GM12874 (cell line): ENCODE results near the gene VPS45.

Experiments
- TF ChIP-seq, protein P1 (sequence below): IDR thresholded peaks from 2 replicates; pipeline ENCODE4 v1.5.1; 2011; ENCODE audit warnings: low read depth, mild to moderate bottlenecking, control low read depth, low read length, moderate library complexity; ENCODE audit not compliant: insufficient read depth

Gene VPS45

GRCh38 chr1:150146849-150147542, 79.4 kb downstream of the VPS45 start:
- TF ChIP-seq, protein P1, sequence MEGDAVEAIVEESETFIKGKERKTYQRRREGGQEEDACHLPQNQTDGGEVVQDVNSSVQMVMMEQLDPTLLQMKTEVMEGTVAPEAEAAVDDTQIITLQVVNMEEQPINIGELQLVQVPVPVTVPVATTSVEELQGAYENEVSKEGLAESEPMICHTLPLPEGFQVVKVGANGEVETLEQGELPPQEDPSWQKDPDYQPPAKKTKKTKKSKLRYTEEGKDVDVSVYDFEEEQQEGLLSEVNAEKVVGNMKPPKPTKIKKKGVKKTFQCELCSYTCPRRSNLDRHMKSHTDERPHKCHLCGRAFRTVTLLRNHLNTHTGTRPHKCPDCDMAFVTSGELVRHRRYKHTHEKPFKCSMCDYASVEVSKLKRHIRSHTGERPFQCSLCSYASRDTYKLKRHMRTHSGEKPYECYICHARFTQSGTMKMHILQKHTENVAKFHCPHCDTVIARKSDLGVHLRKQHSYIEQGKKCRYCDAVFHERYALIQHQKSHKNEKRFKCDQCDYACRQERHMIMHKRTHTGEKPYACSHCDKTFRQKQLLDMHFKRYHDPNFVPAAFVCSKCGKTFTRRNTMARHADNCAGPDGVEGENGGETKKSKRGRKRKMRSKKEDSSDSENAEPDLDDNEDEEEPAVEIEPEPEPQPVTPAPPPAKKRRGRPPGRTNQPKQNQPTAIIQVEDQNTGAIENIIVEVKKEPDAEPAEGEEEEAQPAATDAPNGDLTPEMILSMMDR, result no peak

GRCh38 chr1:150148837-150149270, 81.3 kb downstream of the VPS45 start:
- TF ChIP-seq, protein P1, result no peak

DNA sequence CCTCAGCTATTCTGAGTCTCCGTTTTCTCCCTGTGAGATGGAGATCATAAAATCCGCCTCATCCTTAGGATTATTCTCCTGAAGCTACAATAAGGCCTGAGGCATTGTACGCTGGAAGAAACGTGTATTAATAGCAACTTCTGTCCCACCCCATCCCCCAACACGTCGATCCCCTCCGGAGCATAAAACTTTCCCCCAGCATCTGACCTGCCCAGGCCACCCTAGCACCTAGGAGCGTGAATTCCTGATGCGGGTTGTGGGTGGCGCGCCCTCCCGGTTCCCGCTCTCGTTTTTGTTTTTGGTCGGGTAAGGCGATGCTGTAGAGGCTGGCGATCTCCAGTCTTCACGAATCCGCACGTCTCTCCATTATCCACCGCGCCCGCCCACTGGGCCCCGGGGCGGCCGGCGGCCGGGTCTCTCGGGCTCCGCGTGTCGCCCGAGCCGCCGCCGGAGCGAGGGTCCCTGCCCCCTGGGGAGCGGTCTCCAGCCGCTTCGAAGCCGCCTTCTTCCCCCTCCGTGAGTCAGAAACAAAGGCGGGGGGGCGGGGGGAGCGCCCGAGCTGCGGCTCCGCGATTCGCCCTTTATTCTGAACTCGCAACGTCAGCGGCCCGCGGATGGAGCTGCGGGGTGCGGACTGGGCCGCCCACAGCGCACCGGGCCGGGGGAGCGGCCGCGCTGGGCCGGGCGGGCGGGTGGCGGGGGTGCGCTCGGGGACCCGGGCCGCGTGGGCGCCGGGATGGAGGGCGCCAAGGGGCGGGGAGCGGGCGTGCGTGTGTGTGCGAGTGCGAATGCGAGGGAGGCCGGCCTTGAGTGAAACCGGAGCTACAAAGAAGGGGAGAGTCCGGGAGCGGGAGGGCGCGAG, 81.9 kb downstream of the VPS45 start, which contains the start of gene PLEKHO1:
PLEKHO1 (plus strand) TSS at position 646 of the 862 bp plus-strand sequence. CDS start 342 bp downstream, outside the sequence.
- TF ChIP-seq, protein P1, result no peak

DNA sequence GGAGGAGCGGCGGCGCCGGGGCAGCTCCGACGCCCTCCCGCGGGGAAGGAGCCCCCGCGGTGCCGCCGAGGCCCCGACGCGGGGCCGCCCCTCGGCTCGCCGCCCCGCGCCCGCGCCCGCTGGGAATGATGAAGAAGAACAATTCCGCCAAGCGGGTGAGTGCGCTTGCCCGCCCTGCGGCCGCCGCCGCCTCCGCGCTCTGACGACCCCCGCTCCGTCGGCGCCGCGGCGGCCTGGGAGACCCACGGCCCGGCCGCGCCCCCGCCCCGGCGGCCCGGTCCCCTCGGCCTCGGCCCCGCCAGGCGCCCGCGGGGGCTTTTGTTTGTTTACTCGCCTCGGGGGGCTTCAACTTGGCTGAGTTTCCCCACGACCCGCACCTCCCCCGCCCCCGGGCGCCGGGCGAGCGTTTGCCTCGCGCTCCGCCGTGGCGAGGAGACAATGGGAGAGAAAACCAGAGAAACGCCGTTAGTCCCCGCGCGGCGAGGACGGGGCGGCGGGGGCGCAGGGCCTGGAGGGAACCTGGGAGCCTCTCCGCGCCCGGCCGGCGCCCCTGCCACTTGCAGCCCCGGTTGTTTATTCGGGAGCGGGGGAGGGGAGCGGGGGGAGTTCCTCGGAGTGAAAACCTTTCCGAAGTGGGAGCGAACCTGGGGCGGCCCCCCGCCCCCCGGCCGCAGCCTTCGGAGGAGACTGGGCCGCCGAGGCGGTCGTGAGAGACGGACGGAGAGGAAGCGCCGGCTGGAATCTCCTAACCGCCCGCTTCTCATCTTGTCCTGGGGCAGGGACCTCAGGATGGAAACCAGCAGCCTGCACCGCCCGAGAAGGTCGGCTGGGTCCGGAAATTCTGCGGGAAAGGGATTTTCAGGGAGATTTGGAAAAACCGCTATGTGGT, 82.8 kb downstream of the VPS45 start:
- TF ChIP-seq, protein P1, result no peak

- TF ChIP-seq, protein P1, result no peak
These were observed 84.0 kb downstream of the VPS45 start for GRCh38 chr1:150151291-150152181.

DNA sequence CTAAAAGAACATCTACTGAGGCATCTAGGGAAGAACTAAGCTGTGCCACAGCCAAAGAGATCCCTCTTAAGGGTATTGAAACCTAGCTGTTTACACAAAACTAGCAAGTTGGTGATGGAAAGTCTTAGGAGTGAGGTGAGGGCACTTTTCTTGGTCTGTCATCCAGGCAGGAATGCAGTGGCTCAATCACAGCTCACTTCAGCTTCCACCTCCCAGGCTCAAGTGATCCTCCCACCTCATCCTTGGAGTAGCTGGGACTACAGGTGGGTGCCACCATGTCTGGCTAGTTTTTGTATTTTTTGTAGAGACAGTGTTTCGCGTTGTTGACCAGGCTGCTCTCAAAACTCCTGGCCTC, 84.6 kb downstream of the VPS45 start:
- TF ChIP-seq, protein P1, result no peak
